NB4 (cell line): ENCODE results near the gene SERINC3.

Source experiments
- CTCF ChIP-seq: IDR thresholded peaks from one replicate; pipeline ENCODE4 v1.5.1; 2012; ENCODE audit warnings: low read depth, low read length
- MYC ChIP-seq: IDR thresholded peaks from 2 replicates; pipeline ENCODE4 v1.6.1; 2011; ENCODE audit warnings: low read depth, low read length
- POLR2A ChIP-seq: IDR thresholded peaks from 2 replicates; pipeline ENCODE4 v1.6.1; 2011; ENCODE audit warnings: mild to moderate bottlenecking; ENCODE audit not compliant: insufficient read length; ENCODE audit errors: extremely low read depth

- TF ChIP-seq CTCF (no peak), POLR2A (no peak), MYC (no peak)
These were observed 21.6 kb downstream of the SERINC3 start for GRCh38 chr20:44500221-44500620.
